Motor neuron (in vitro differentiated cells): Measurements from ENCODE around the gene ZFYVE1. TPM values are rescaled to one million over a fixed set of nuclear protein-coding genes. Genes with fewer than 3 reads are reported as not detected.
A peak's percentile ranks its signal among the peaks of the same experiment; 100 is the strongest.
"Not testable (repeated sequence)": the region's sequence is repeated elsewhere in the genome, so short reads cannot be mapped to it uniquely, and the experiment has no call there.

Experiments used
- ATAC-seq, 8 experiments: fragments of 200-7000 bp; cut with Tn5 transposase; replicated peaks in 6 of 8; 2 replicates each; pipeline ENCODE4 v1.8.0; 2021; ENCODE audit warnings: mild to moderate bottlenecking in 8 of 8, moderate library complexity in 8 of 8
- H3K27ac ChIP-seq, 2 donors: fragments of 250-450 bp; sonication (Bioruptor Pico); 2 replicates each; pipeline ENCODE4 v1.9.0; 2021; ENCODE audit warnings: antibody characterized with exemption in 2 of 2, mild to moderate bottlenecking in 2 of 2, moderate library complexity in 1 of 2
- H3K4me1 ChIP-seq, 2 donors: fragments of 250-450 bp; sonication (Bioruptor Pico); replicated peaks in 1 of 2; 2 replicates each; pipeline ENCODE4 v1.6.1; 2021; ENCODE audit warnings: antibody characterized with exemption in 2 of 2, mild to moderate bottlenecking in 2 of 2, moderate library complexity in 1 of 2
- H3K4me3 ChIP-seq, 5 donors: fragments of 250-450 bp; sonication (Bioruptor Pico); 2 replicates each; pipeline ENCODE4 v1.9.0; 2021; ENCODE audit warnings: antibody characterized with exemption in 5 of 5, mild to moderate bottlenecking in 5 of 5, moderate library complexity in 4 of 5
- WGBS, 10 experiments: fragments of 450-650 bp; shearing (Covaris generic); methylation state at CpG; one replicate each; pipeline ENCODE4 v1.0.0; 2022; 5-methylcytosine and 5-hydroxymethylcytosine counted together
- in situ Hi-C, 9 experiments: fragments of 400-800 bp; cut with MboI; loops; one replicate each; pipeline ENCODE4 v1.15.0; 2021; ENCODE audit warnings: low sequenced_read_pairs in 9 of 9, low pct_unique_long_range_greater_than_20kb in 2 of 9; ENCODE audit not compliant: unreplicated experiment in 9 of 9
- total RNA-seq, 8 experiments: library from RNA; unstranded; fragments of 300-600 nt; gene quantifications; 2 replicates each; pipeline versions ENCODE4 v1.2.3 to v1.2.4, GENCODE V29; 2022

ZFYVE1 gene
- 10 to 100 TPM in 7 of 8 experiments, 1 to 10 TPM in 1; 9.7 to 19.7 (median 12.1) TPM for total RNA-seq

- peaks cover 9% of the 10 kb centered on the region in 2 donors for H3K4me1 ChIP-seq
- in situ Hi-C loops = no loop called here
- peak within 1 kb of the TSS; percentile 60 to 84 (median 64) for H3K4me3 ChIP-seq
- peak within 1 kb of the TSS in 1 of 2 donors; percentile 4 for H3K27ac ChIP-seq
- WGBS, 10 experiments = 0 to 40% (median 8%) methylated on average over 1 to 12 of the region's 42 CpGs; no CpG with 5 or more reads in 2 of the 10 experiments
- ATAC-seq = peak; percentile 97 to 99 (median 98)
These were observed at the start of gene ZFYVE1 for GRCh38 chr14:73026845-73027542. Gene ZFYVE1 (minus strand): TSS chr14:73027106. CDS start chr14:73024508, 2,598 bp downstream.

- no peak for ATAC-seq
- in situ Hi-C loops = no loop called here
- H3K4me1 ChIP-seq = peaks cover 0 to 6% of the 10 kb centered on the region in 2 donors
- 91 to 100% (median 99%) methylated on average over 1 to 4 of the region's 4 CpGs; no CpG with 5 or more reads in 4 of the 10 experiments for WGBS, 10 experiments
- no peak overlapping the region for H3K27ac ChIP-seq
- H3K4me3 ChIP-seq = no peak overlapping the region
These were observed 42.7 kb upstream of the ZFYVE1 start for GRCh38 chr14:73069585-73069984.

GRCh38 chr14:73058922-73059673 is 32.2 kb upstream of the ZFYVE1 start:
- 0 to 10% (median 0%) methylated on average over 1 to 16 of the region's 27 CpGs; no CpG with 5 or more reads in 3 of the 10 experiments for WGBS, 10 experiments
- in situ Hi-C loops = no loop called here
- peak in 6 of 8 experiments; percentile 2 to 10 (median 6) for ATAC-seq
- H3K27ac ChIP-seq = peak overlapping the region; percentile 93 to 95
- H3K4me1 ChIP-seq = peaks cover 4 to 9% of the 10 kb centered on the region in 2 donors
- peak overlapping the region; percentile 61 to 92 (median 88) for H3K4me3 ChIP-seq

GRCh38 chr14:73058224-73058921 is 31.5 kb upstream of the ZFYVE1 start, which contains the start of gene RBM25:
Gene RBM25 (plus strand): TSS chr14:73058534. CDS start chr14:73071642, 13,108 bp downstream.
- peak; percentile 92 to 98 (median 97) for ATAC-seq
- peak within 1 kb of the TSS; percentile 61 to 92 (median 88) for H3K4me3 ChIP-seq
- peak within 1 kb of the TSS; percentile 93 to 95 for H3K27ac ChIP-seq
- 0 to 1% (median 0%) methylated on average over 4 to 26 of the region's 57 CpGs; no CpG with 5 or more reads in 5 of the 10 experiments for WGBS, 10 experiments
- H3K4me1 ChIP-seq = peaks cover 4 to 9% of the 10 kb centered on the region in 2 donors
- in situ Hi-C loops = no loop called here

GRCh38 chr14:73057944-73058223 is 31.0 kb upstream of the ZFYVE1 start:
- Histone ChIP-seq H3K4me1 (peaks cover 4 to 9% of the 10 kb centered on the region in 2 donors), H3K4me3 (peak overlapping the region; percentile 45 to 89 (median 69)), H3K27ac (peak overlapping the region; percentile 89 to 95)
- WGBS, 10 experiments = 0 to 2% (median 0%) methylated on average over 1 to 8 of the region's 8 CpGs; no CpG with 5 or more reads in 1 of the 10 experiments
- peak in 3 of 8 experiments; percentile 0 to 4 (median 2) for ATAC-seq
- in situ Hi-C loops = no loop called here

GRCh38 chr14:73055251-73055650 is 28.3 kb upstream of the ZFYVE1 start:
- in situ Hi-C loops = no loop called here
- Histone ChIP-seq H3K4me3 (no peak overlapping the region), H3K27ac (no peak overlapping the region), H3K4me1 (peaks cover 4 to 9% of the 10 kb centered on the region in 2 donors)
- WGBS, 10 experiments = 27 to 82% (median 43%) methylated on average over 1 of the region's 1 CpG; no CpG with 5 or more reads in 3 of the 10 experiments
- ATAC-seq = no peak

GRCh38 chr14:73049428-73049827 is 22.5 kb upstream of the ZFYVE1 start:
- no peak overlapping the region for H3K27ac ChIP-seq
- in situ Hi-C loops = no loop called here
- H3K4me1 ChIP-seq = no peaks in the 10 kb centered on the region
- peak in 1 of 8 experiments; percentile 42 for ATAC-seq
- 23 to 88% (median 56%) methylated on average over 1 to 4 of the region's 4 CpGs for WGBS, 10 experiments
- H3K4me3 ChIP-seq = no peak overlapping the region

GRCh38 chr14:73047808-73048207 is 20.9 kb upstream of the ZFYVE1 start:
- in situ Hi-C loops = no loop called here
- H3K4me1 ChIP-seq = no peaks in the 10 kb centered on the region
- WGBS, 10 experiments = 86 to 100% (median 100%) methylated on average over 1 of the region's 1 CpG; no CpG with 5 or more reads in 4 of the 10 experiments
- H3K4me3 ChIP-seq = no peak overlapping the region
- ATAC-seq = no peak
- H3K27ac ChIP-seq = no peak overlapping the region

- H3K4me3 ChIP-seq, ATAC-seq, H3K27ac ChIP-seq, H3K4me1 ChIP-seq, in situ Hi-C loops: not testable (repeated sequence)
- WGBS, 10 experiments = 86 to 100% (median 94%) methylated on average over 1 to 5 of the region's 9 CpGs; no CpG with 5 or more reads in 3 of the 10 experiments
These were observed 10.0 kb upstream of the ZFYVE1 start for GRCh38 chr14:73036706-73037450.

- in situ Hi-C loops = no loop called here
- no peak for ATAC-seq
- H3K27ac ChIP-seq = no peak overlapping the region
- no peaks in the 10 kb centered on the region for H3K4me1 ChIP-seq
- H3K4me3 ChIP-seq = no peak overlapping the region
These were observed 1.1 kb upstream of the ZFYVE1 start for GRCh38 chr14:73027984-73028383.

- 30 to 80% (median 50%) methylated on average over 1 to 3 of the region's 3 CpGs for WGBS, 10 experiments
- Histone ChIP-seq H3K4me3 (peak overlapping the region; percentile 9 to 84 (median 62)), H3K27ac (no peak overlapping the region), H3K4me1 (peaks cover 3 to 4% of the 10 kb centered on the region in 2 donors)
- in situ Hi-C loops = no loop called here
- ATAC-seq = no peak
These were observed 640 bp upstream of the ZFYVE1 start for GRCh38 chr14:73027546-73027945.

- Histone ChIP-seq H3K4me3 (peak overlapping the region; percentile 60 to 84 (median 64)), H3K4me1 (peaks cover 13 to 15% of the 10 kb centered on the region in 2 donors), H3K27ac (peak overlapping the region in 1 of 2 donors; percentile 4)
- 0 to 32% (median 11%) methylated on average over 2 to 6 of the region's 21 CpGs; no CpG with 5 or more reads in 2 of the 10 experiments for WGBS, 10 experiments
- ATAC-seq = peak in 4 of 8 experiments; percentile 0 to 1 (median 0)
- in situ Hi-C loops = no loop called here
These were observed 562 bp downstream of the ZFYVE1 start for GRCh38 chr14:73026243-73026844.
